Fibroblast of villous mesenchyme (primary cell): ENCODE measurements around the gene LNX2. TPM values are rescaled to one million over a fixed set of nuclear protein-coding genes. Genes with fewer than 3 reads are reported as not detected.

Experiments
- DNase-seq: peaks from one replicate; pipeline ENCODE4 v3.0.0-alpha.2; 2010; ENCODE audit warnings: low read depth
- H3K4me3 ChIP-seq: 2 replicates; pipeline ENCODE4 v1.5.1; 2011; ENCODE audit warnings: low read depth, mild to moderate bottlenecking, low read length
- total RNA-seq: library from RNA; depleted of rRNA; stranded (reverse); fragments of >200 nt; gene quantifications from 2 replicates; pipeline ENCODE4 v1.2.3, GENCODE V29; 2012
- TF ChIP-seq, protein P1 (sequence below): IDR thresholded peaks from 2 replicates; pipeline ENCODE4 v1.5.1; 2012; ENCODE audit warnings: low read depth, mild to moderate bottlenecking, low read length; ENCODE audit not compliant: insufficient read depth

The LNX2 gene
- total RNA-seq, 1 donor: 7.8 TPM

DNA sequence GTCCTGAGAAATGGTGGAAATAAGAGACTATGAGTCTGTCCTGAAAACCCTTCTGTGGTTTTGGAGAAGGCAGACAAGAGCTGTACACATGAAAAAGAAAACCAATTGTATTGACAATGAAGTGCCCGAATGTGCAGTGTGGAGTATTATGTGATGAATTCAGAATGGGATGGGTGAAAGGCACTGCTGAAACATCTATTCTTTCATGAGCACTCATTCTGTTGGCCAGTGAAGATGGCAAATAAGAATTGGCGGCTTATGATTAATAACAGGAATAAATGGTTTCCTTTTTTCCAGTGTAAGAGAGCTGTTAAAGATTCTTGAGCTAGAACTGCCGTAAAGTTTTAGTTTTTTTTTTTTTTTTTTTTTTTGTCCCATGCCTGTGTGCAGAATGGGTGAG is 7.1 kb upstream of the LNX2 start:
- no peak for DNase-seq
- H3K4me3 ChIP-seq: no peak overlapping the region
- TF ChIP-seq, protein P1, sequence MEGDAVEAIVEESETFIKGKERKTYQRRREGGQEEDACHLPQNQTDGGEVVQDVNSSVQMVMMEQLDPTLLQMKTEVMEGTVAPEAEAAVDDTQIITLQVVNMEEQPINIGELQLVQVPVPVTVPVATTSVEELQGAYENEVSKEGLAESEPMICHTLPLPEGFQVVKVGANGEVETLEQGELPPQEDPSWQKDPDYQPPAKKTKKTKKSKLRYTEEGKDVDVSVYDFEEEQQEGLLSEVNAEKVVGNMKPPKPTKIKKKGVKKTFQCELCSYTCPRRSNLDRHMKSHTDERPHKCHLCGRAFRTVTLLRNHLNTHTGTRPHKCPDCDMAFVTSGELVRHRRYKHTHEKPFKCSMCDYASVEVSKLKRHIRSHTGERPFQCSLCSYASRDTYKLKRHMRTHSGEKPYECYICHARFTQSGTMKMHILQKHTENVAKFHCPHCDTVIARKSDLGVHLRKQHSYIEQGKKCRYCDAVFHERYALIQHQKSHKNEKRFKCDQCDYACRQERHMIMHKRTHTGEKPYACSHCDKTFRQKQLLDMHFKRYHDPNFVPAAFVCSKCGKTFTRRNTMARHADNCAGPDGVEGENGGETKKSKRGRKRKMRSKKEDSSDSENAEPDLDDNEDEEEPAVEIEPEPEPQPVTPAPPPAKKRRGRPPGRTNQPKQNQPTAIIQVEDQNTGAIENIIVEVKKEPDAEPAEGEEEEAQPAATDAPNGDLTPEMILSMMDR: no peak

DNA sequence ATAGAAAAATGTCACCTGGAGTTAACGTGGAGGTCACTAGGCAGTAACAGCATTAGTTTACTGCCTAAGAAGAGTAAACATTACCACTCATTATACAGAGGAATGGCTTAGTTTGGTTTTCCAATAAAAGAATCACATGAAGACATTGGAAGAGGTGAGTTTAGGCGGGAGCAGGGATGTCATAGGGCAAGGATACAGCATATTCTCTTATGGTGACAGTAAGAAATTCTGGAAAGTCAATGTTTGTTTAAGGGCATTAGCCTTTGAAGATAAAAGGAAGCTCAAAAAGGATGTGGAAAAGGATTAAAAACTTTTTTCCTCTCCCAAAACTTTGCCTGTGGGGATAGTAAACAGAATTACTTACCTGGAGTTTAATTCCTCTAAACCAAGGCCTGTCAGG is 5.5 kb upstream of the LNX2 start:
- H3K4me3 ChIP-seq: no peak overlapping the region
- DNase-seq: no peak
- TF ChIP-seq, protein P1: no peak

DNA sequence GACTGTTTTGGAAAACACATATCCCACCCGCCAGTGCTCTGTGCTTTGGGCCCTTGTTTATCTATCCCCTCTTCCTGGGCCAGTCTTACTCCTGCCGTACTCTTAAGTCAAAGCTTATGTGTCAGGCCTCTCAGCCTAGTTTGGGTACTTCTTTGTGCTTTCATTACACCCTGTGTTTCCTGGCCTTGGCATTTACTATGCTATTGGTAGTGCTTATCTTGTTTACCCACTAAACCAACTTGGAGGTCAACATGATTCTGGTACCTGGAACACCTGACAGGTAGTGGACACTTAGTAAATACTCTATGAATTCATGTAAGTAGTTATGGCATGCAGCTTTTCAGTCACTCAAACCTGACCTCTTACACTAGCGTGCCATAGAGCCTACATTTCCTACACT is 3.7 kb upstream of the LNX2 start:
- TF ChIP-seq, protein P1: no peak
- DNase-seq: no peak

DNA sequence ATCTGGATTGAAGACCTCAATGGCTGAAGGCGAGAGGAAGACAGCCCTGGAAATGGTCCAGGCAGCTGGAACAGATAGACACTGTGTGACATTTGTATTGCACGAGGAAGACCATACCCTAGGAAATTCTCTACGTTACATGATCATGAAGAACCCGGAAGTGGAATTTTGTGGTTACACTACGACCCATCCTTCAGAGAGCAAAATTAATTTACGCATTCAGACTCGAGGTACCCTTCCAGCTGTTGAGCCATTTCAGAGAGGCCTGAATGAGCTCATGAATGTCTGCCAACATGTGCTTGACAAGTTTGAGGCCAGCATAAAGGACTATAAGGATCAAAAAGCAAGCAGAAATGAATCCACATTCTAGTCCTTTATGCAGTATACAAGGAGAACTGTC is 2.6 kb upstream of the LNX2 start:
- DNase-seq: no peak
- H3K4me3 ChIP-seq: peak overlapping the region; percentile 83
- TF ChIP-seq, protein P1: no peak

More for the DNA sequence above, 3.7 kb upstream of the LNX2 start:
- H3K4me3 ChIP-seq: no peak overlapping the region

DNA sequence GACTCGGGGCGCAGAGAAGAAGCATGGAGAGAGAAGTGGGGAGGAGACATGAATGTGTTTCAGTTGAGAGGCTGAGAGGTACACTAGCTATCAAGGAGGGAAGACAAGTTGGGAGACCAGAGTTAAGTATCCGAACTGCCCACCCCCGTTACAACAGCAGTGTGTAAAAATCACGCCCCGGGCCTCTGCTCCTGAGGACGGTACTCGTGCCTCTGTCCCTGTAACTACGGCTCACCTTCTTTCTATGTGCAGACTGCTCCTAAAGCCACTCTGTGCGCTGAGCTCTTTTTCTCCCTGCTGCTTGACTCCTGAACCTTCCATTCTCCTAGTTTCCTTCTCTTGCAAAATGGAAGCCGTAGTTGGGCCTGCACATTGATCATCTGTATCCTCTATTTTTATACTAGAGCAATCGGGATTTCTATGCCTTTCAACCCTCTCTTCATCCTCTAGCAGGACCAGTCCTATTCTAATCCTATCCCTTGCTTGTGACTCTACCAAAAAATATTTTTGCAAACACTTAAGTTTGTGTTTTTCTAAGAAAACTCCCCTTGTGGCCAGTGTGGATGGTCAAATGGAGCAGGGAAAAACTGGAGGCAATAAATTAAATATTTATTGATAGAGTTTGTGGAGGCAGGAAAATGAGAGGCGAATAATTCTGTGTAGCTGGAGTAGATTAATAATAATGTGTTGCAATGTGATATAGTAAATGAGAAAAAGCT is 1.9 kb upstream of the LNX2 start:
- TF ChIP-seq, protein P1: peak; percentile 21
- DNase-seq: no peak
- H3K4me3 ChIP-seq: peak overlapping the region; percentile 83

DNA sequence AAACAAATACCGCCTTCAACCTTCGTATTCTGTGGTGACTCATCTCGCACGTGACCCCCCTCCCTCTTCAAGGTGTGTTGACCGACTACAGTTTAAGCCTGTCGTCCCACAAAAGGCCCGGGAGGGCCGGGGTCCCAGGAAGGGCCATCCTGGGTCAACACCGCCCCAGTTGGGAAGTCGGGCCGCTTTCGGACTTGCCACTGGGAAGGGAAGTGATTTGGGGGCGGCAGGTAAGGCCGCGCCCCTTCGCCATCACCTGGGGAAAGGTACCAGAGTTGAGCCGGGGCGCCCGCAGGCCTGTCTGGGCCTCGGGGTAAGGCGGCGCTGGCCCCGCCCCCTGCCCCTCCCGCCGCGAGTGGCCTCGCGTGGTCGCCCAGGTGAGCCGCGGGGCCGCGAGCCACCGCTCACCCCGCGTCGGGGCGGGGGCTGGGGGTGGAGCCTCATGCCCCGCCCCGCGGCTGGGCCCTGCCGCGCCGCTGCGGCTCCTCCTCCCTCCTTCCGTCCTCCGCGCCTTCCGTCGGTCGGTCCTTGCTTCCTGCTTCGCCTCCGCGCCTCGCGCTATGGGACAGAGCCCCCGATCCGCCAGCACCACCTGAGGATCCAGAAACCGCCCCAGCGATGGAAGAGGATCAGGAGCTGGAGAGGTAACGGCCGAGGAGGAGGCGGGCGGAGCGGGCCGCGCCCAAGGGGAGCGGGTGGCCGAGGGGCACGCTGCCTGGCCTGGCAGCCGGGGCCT is 1.2 kb upstream of the LNX2 start, which contains the start of gene POLR1D:
Gene POLR1D, plus strand, starts transcription at position 527 of the 736 bp plus-strand sequence. Its CDS starts 92 bp downstream, at position 619.
- H3K4me3 ChIP-seq: peak within 1 kb of the TSS; percentile 83
- TF ChIP-seq, protein P1: no peak
- peak; percentile 71 for DNase-seq

DNA sequence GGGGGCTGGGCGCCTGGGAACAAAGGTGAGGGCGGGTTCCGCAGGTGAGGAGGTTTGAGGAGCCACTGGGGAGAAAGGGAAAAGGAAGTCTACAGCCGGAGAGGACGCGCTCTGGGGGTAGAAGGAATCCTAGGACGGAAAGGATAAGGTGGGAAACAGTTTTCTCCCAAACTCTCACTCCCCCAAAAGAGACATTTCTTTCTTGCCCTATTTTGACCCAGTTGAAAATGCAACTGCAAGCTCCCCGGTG is 712 bp upstream of the LNX2 start:
- no peak for DNase-seq
- H3K4me3 ChIP-seq: peak overlapping the region; percentile 83
- TF ChIP-seq, protein P1: no peak
